ENCODE measurements around the gene KANK2.
"Not testable (repeated sequence)": the region's sequence is repeated elsewhere in the genome, so short reads cannot be mapped to it uniquely, and the experiment has no call there.

KANK2 gene

GRCh38 chr19:11169896-11170678, 27.3 kb downstream of the KANK2 start:
- DNase-seq, result no peak

- DNase-seq, result no peak
Observed at GRCh38 chr19:11168568-11168967, 28.8 kb downstream of the KANK2 start.

GRCh38 chr19:11166281-11167142, 30.8 kb downstream of the KANK2 start:
- DNase-seq, result no peak

GRCh38 chr19:11165486-11166030, 31.8 kb downstream of the KANK2 start:
- no peak for DNase-seq

GRCh38 chr19:11164879-11165406, 32.4 kb downstream of the KANK2 start:
- no peak for DNase-seq

GRCh38 chr19:11164296-11164695, 33.0 kb downstream of the KANK2 start:
- no peak for DNase-seq

- not testable (repeated sequence) for DNase-seq
Observed at GRCh38 chr19:11160440-11160768, 36.9 kb downstream of the KANK2 start.

GRCh38 chr19:11159598-11160439, 37.5 kb downstream of the KANK2 start:
- no peak for DNase-seq

GRCh38 chr19:11155373-11156120, 41.8 kb downstream of the KANK2 start, which contains the start of gene SPC24:
SPC24 (minus strand) TSS chr19:11155782; CDS start chr19:11155776, 6 bp downstream.
- peak; percentile 98 for DNase-seq

GRCh38 chr19:11154683-11155047, 42.7 kb downstream of the KANK2 start:
- DNase-seq, result no peak

- no peak for DNase-seq
Observed at GRCh38 chr19:11152318-11153062, 44.9 kb downstream of the KANK2 start.

GRCh38 chr19:11151181-11151580, 46.2 kb downstream of the KANK2 start:
- no peak for DNase-seq

GRCh38 chr19:11148001-11148400, 49.3 kb downstream of the KANK2 start:
- no peak for DNase-seq

GRCh38 chr19:11145536-11145924, 51.8 kb downstream of the KANK2 start:
- DNase-seq, result no peak

- peak; percentile 41 for DNase-seq
Observed at GRCh38 chr19:11142528-11143171, 54.7 kb downstream of the KANK2 start.

GRCh38 chr19:11141937-11142527, 55.3 kb downstream of the KANK2 start:
- DNase-seq, result no peak

- DNase-seq, result no peak
Observed at GRCh38 chr19:11140896-11141295, 56.4 kb downstream of the KANK2 start.

GRCh38 chr19:11140023-11140538, 57.3 kb downstream of the KANK2 start:
- DNase-seq, result not testable (repeated sequence)

GRCh38 chr19:11138601-11139300, 58.6 kb downstream of the KANK2 start:
- no peak for DNase-seq
